T-cell (primary cell): ENCODE results near the gene TK2. TPM values are rescaled to one million over a fixed set of nuclear protein-coding genes. Genes with fewer than 3 reads are reported as not detected.

Source experiments
- ATAC-seq, 4 experiments: fragments of 200-7000 bp in 3 of 4; fragments of 150-1000 bp in 1 of 4; cut with Tn5 transposase; replicated peaks in 1 of 4; 1 replicate in 3 of 4; 2 replicates in 1 of 4; pipeline ENCODE4 v1.10.0; 2021; ENCODE audit warnings: moderate library complexity in 3 of 4, mild to moderate bottlenecking in 2 of 4, moderate number of reproducible peaks in 1 of 4
- CTCF ChIA-PET, 2 donors: fragments of 300-600 bp; sonication (Branson Sonifier 250); formaldehyde crosslinking; loops; one replicate each; lab custom pipeline; 2022; ENCODE audit warnings: antibody characterized with exemption in 2 of 2; lab: Charles Lee
- POLR2A ChIA-PET, 2 donors: fragments of 300-600 bp; sonication (Branson Sonifier 250); formaldehyde crosslinking; loops; one replicate each; lab custom pipeline; 2022; ENCODE audit warnings: antibody characterized with exemption in 2 of 2; lab: Charles Lee
- DNase-seq, 35 experiments: peaks; one replicate each; pipeline versions ENCODE4 v3.0.0 to v3.0.0-alpha.2; 2013 to 2023
- H3K27ac ChIP-seq: one replicate; pipeline ENCODE4 v1.5.1; 2013; ENCODE audit warnings: low read length
- H3K27me3 ChIP-seq, 2 experiments: replicated peaks in 1 of 2; 1 replicate in 1 of 2; 2 replicates in 1 of 2; pipeline versions ENCODE4 v1.6.1 to v1.7.0; 2013; ENCODE audit warnings: low read length in 1 of 2, mixed read lengths in 1 of 2; ENCODE audit not compliant: control insufficient read depth in 2 of 2, insufficient read depth in 2 of 2; ENCODE audit errors: extremely low read depth in 1 of 2
- H3K36me3 ChIP-seq, 2 donors: 1 replicate in 1 of 2; 2 replicates in 1 of 2; pipeline versions ENCODE4 v1.6.1 to v1.7.0; 2013; ENCODE audit warnings: low read length in 1 of 2; ENCODE audit not compliant: control insufficient read depth in 2 of 2, insufficient read depth in 1 of 2; ENCODE audit errors: extremely low read depth in 1 of 2
- H3K4me1 ChIP-seq, 2 experiments: 1 replicate in 1 of 2; 2 replicates in 1 of 2; pipeline versions ENCODE4 v1.6.1 to v1.7.0; 2013; ENCODE audit warnings: low read length in 2 of 2, mixed read lengths in 1 of 2; ENCODE audit not compliant: insufficient read depth in 2 of 2, control insufficient read depth in 1 of 2; ENCODE audit errors: extremely low read depth in 1 of 2
- H3K4me3 ChIP-seq, 2 donors: 1 replicate in 1 of 2; 2 replicates in 1 of 2; pipeline versions ENCODE4 v1.5.1 to v1.7.0; 2013; ENCODE audit warnings: mild to moderate bottlenecking in 2 of 2, low read length in 1 of 2, moderate library complexity in 1 of 2; ENCODE audit not compliant: control insufficient read depth in 1 of 2; ENCODE audit errors: extremely low read depth in 1 of 2
- H3K9me3 ChIP-seq: 2 replicates; pipeline ENCODE4 v1.7.0; 2013
- H3K27ac Mint-ChIP-seq, 2 donors: one replicate each; pipeline ENCODE4 v1.8.0; 2020 to 2021; ENCODE audit warnings: mild to moderate bottlenecking in 2 of 2, mixed read lengths in 2 of 2
- H3K27me3 Mint-ChIP-seq, 2 donors: one replicate each; pipeline ENCODE4 v1.8.0; 2021 to 2022; ENCODE audit warnings: mixed read lengths in 2 of 2
- H3K36me3 Mint-ChIP-seq: one replicate; pipeline ENCODE4 v1.8.0; 2021; ENCODE audit warnings: mixed read lengths
- H3K4me1 Mint-ChIP-seq, 3 donors: one replicate each; pipeline ENCODE4 v1.8.0; 2020 to 2022; ENCODE audit warnings: mixed read lengths in 3 of 3, mild to moderate bottlenecking in 1 of 3
- H3K4me3 Mint-ChIP-seq, 3 donors: one replicate each; pipeline ENCODE4 v1.8.0; 2020 to 2022; ENCODE audit warnings: mild to moderate bottlenecking in 3 of 3, mixed read lengths in 3 of 3, moderate library complexity in 3 of 3
- H3K9me3 Mint-ChIP-seq, 3 donors: one replicate each; pipeline ENCODE4 v1.8.0; 2020 to 2022; ENCODE audit warnings: mixed read lengths in 3 of 3
- WGBS: methylation state at CpG from one replicate; pipeline ENCODE4 v1.1.5; 2013; ENCODE audit warnings: missing lambda C conversion rate; ENCODE audit not compliant: insufficient coverage; 5-methylcytosine and 5-hydroxymethylcytosine counted together
- total RNA-seq, 35 experiments: library from RNA in 6 of 35; stranded (reverse) in 6 of 35; fragments of 120-200 nt in 1 of 35; gene quantifications; one replicate each; pipeline versions ENCODE4 v1.2.1 to v1.2.4 and lab custom pipeline; 2013 to 2026

Gene TK2
- total RNA-seq, 5 donors from 2014 or later (not counting 1 experiment from before 2014, with no cell fraction given): 4.6 to 10.8 (median 8.4) TPM

- Mint-ChIP-seq H3K27ac (no peak overlapping the region), H3K27me3 (peaks cover 7 to 38% of the 10 kb centered on the region in 2 donors), H3K36me3 (no peaks in the 10 kb centered on the region), H3K4me3 (no peak overlapping the region), H3K4me1 (peaks cover 11 to 19% (median 14%) of the 10 kb centered on the region in 3 donors), H3K9me3 (no peaks in the 10 kb centered on the region)
- H3K27me3 ChIP-seq: peaks cover 4 to 24% of the 10 kb centered on the region in 2 experiments
- H3K4me3 ChIP-seq: no peak overlapping the region
- H3K9me3 ChIP-seq: no peaks in the 10 kb centered on the region
- POLR2A ChIA-PET: no interaction called here
- ATAC-seq (no peak), DNase-seq (no peak)
- CTCF ChIA-PET: interaction anchor here in 1 of 2 donors (0.6 to 0.7 kb wide), 2 partner anchors 14 to 309 kb away, joined by 3 to 7 read pairs; no protein-coding TSS in a partner anchor
- WGBS: no CpG with 5 or more reads among the region's 5 CpGs
- H3K4me1 ChIP-seq: peaks cover 0 to 15% of the 10 kb centered on the region in 2 experiments
- H3K27ac ChIP-seq: no peak overlapping the region
- no peaks in the 10 kb centered on the region for H3K36me3 ChIP-seq
These were observed 26.4 kb upstream of the TK2 start for GRCh38 chr16:66576296-66576695.

GRCh38 chr16:66575060-66575459, 25.1 kb upstream of the TK2 start:
- POLR2A ChIA-PET: interaction anchor here in 1 of 2 donors (0.6 kb wide), 1 partner anchor 543 kb away, joined by 4 read pairs; no protein-coding TSS in a partner anchor
- Mint-ChIP-seq H3K36me3 (no peaks in the 10 kb centered on the region), H3K27me3 (peaks cover 6 to 26% of the 10 kb centered on the region in 2 donors), H3K4me1 (peaks cover 11 to 19% (median 16%) of the 10 kb centered on the region in 3 donors), H3K9me3 (no peaks in the 10 kb centered on the region), H3K4me3 (no peak overlapping the region), H3K27ac (no peak overlapping the region)
- no CpG with 5 or more reads among the region's 3 CpGs for WGBS
- ATAC-seq: no peak
- CTCF ChIA-PET: interaction anchor here (0.6 to 1.2 kb wide), 2 partner anchors 11 to 24 kb away, joined by 4 to 5 read pairs; no protein-coding TSS in a partner anchor
- peaks cover 0 to 15% of the 10 kb centered on the region in 2 experiments for H3K4me1 ChIP-seq
- H3K9me3 ChIP-seq: no peaks in the 10 kb centered on the region
- H3K27me3 ChIP-seq: peaks cover 4 to 20% of the 10 kb centered on the region in 2 experiments
- no peak overlapping the region for H3K4me3 ChIP-seq
- H3K36me3 ChIP-seq: no peaks in the 10 kb centered on the region
- H3K27ac ChIP-seq: no peak overlapping the region
- no peak for DNase-seq

GRCh38 chr16:66574531-66574930, 24.6 kb upstream of the TK2 start:
- H3K4me1 Mint-ChIP-seq: peaks cover 10 to 16% (median 12%) of the 10 kb centered on the region in 3 donors
- H3K4me3 ChIP-seq: no peak overlapping the region
- H3K27me3 ChIP-seq: peaks cover 3 to 15% of the 10 kb centered on the region in 2 experiments
- H3K36me3 ChIP-seq: no peaks in the 10 kb centered on the region
- 83% methylated on average over 1 of the region's 3 CpGs for WGBS
- POLR2A ChIA-PET: no interaction called here
- H3K4me3 Mint-ChIP-seq: no peak overlapping the region
- no peak overlapping the region for H3K27ac ChIP-seq
- no peak for DNase-seq
- no peaks in the 10 kb centered on the region for H3K36me3 Mint-ChIP-seq
- no peaks in the 10 kb centered on the region for H3K9me3 ChIP-seq
- no peak for ATAC-seq
- CTCF ChIA-PET: no interaction called here
- peaks cover 0 to 13% of the 10 kb centered on the region in 2 experiments for H3K4me1 ChIP-seq
- no peak overlapping the region for H3K27ac Mint-ChIP-seq
- no peaks in the 10 kb centered on the region for H3K9me3 Mint-ChIP-seq
- peaks cover 2 to 21% of the 10 kb centered on the region in 2 donors for H3K27me3 Mint-ChIP-seq

- Mint-ChIP-seq H3K4me1 (peaks cover 7 to 15% (median 10%) of the 10 kb centered on the region in 3 donors), H3K4me3 (no peak overlapping the region), H3K27ac (no peak overlapping the region), H3K36me3 (no peaks in the 10 kb centered on the region), H3K9me3 (no peaks in the 10 kb centered on the region), H3K27me3 (peaks cover 0 to 18% of the 10 kb centered on the region in 2 donors)
- no peak overlapping the region for H3K27ac ChIP-seq
- peaks cover 0 to 9% of the 10 kb centered on the region in 2 experiments for H3K4me1 ChIP-seq
- DNase-seq: no peak
- no peak overlapping the region for H3K4me3 ChIP-seq
- WGBS: no CpG with 5 or more reads among the region's 1 CpG
- peaks cover 3 to 12% of the 10 kb centered on the region in 2 experiments for H3K27me3 ChIP-seq
- POLR2A ChIA-PET: no interaction called here
- no peaks in the 10 kb centered on the region for H3K36me3 ChIP-seq
- no peak for ATAC-seq
- no peaks in the 10 kb centered on the region for H3K9me3 ChIP-seq
- CTCF ChIA-PET: no interaction called here
These were observed 24.2 kb upstream of the TK2 start for GRCh38 chr16:66574081-66574480.

GRCh38 chr16:66572356-66572755, 22.4 kb upstream of the TK2 start:
- ChIA-PET CTCF (interaction anchor here in 1 of 2 donors (1.4 kb wide), 1 partner anchor 17 kb away, joined by 3 read pairs; no protein-coding TSS in a partner anchor), POLR2A (interaction anchor here in 1 of 2 donors (0.9 kb wide), 1 partner anchor 9 kb away, joined by 3 read pairs; no protein-coding TSS in a partner anchor)

GRCh38 chr16:66569827-66570405, 20.0 kb upstream of the TK2 start:
- H3K36me3 Mint-ChIP-seq: peaks cover 26% of the 10 kb centered on the region
- no peaks in the 10 kb centered on the region for H3K9me3 Mint-ChIP-seq
- H3K4me1 Mint-ChIP-seq: peaks cover 0 to 9% (median 7%) of the 10 kb centered on the region in 3 donors
- no peaks in the 10 kb centered on the region for H3K9me3 ChIP-seq
- no CpG with 5 or more reads among the region's 3 CpGs for WGBS
- no peaks in the 10 kb centered on the region for H3K4me1 ChIP-seq
- no peaks in the 10 kb centered on the region for H3K27me3 Mint-ChIP-seq
- no peak for DNase-seq
- CTCF ChIA-PET: interaction anchor here (0.6 to 1.2 kb wide), 5 partner anchors 12 to 95 kb away, joined by 3 to 10 read pairs (median 4); no protein-coding TSS in a partner anchor
- POLR2A ChIA-PET: interaction anchor here in 1 of 2 donors (0.6 to 1.3 kb wide), 2 partner anchors 15 to 17 kb away, joined by 3 to 6 read pairs; no protein-coding TSS in a partner anchor
- no peak overlapping the region for H3K4me3 Mint-ChIP-seq
- H3K27me3 ChIP-seq: no peaks in the 10 kb centered on the region
- no peak overlapping the region for H3K27ac ChIP-seq
- no peak for ATAC-seq
- peak overlapping the region in 1 of 2 donors; percentile 5 for H3K27ac Mint-ChIP-seq
- H3K36me3 ChIP-seq: peaks cover 0 to 21% of the 10 kb centered on the region in 2 donors
- no peak overlapping the region for H3K4me3 ChIP-seq

More at GRCh38 chr16:66572356-66572755, 22.4 kb upstream of the TK2 start:
- peaks cover 0 to under 1% of the 10 kb centered on the region in 2 donors for H3K36me3 ChIP-seq
- H3K27ac Mint-ChIP-seq: peak overlapping the region in 1 of 2 donors; percentile 37
- no peaks in the 10 kb centered on the region for H3K4me1 ChIP-seq
- H3K9me3 ChIP-seq: no peaks in the 10 kb centered on the region
- ATAC-seq (no peak), DNase-seq (no peak)
- H3K4me1 Mint-ChIP-seq: peaks cover 0 to 6% (median 6%) of the 10 kb centered on the region in 3 donors
- H3K4me3 Mint-ChIP-seq: no peak overlapping the region
- peaks cover 0 to under 1% of the 10 kb centered on the region in 2 donors for H3K27me3 Mint-ChIP-seq
- no peaks in the 10 kb centered on the region for H3K9me3 Mint-ChIP-seq
- 80% methylated on average over 1 of the region's 2 CpGs for WGBS
- H3K27ac ChIP-seq: no peak overlapping the region
- H3K27me3 ChIP-seq: no peaks in the 10 kb centered on the region
- H3K36me3 Mint-ChIP-seq: peaks cover 7% of the 10 kb centered on the region
- H3K4me3 ChIP-seq: no peak overlapping the region
